Activated naive CD8-positive, alpha-beta T cell treated with anti-CD3 and anti-CD28 coated beads, Interleukin-2, amount 50 U/mL, for 16 hours (primary cell): ENCODE results near the gene CMTM5.
"Not testable (repeated sequence)": the region's sequence is repeated elsewhere in the genome, so short reads cannot be mapped to it uniquely, and the experiment has no call there.

Source experiments
- DNase-seq: peaks from one replicate; pipeline ENCODE4 v3.0.0-alpha.2; 2020; ENCODE audit warnings: low read depth, low spot score

Gene CMTM5

GRCh38 chr14:23378612-23379220, 1.9 kb downstream of the CMTM5 start:
- DNase-seq, result no peak

GRCh38 chr14:23379366-23380196, 2.7 kb downstream of the CMTM5 start:
- DNase-seq, result peak; percentile 32

GRCh38 chr14:23380197-23380914, 3.5 kb downstream of the CMTM5 start:
- no peak for DNase-seq

GRCh38 chr14:23380976-23381375, 4.1 kb downstream of the CMTM5 start:
- no peak for DNase-seq

GRCh38 chr14:23381871-23382270, 5.0 kb downstream of the CMTM5 start:
- no peak for DNase-seq

GRCh38 chr14:23382276-23382675, 5.4 kb downstream of the CMTM5 start:
- no peak for DNase-seq

- DNase-seq, result no peak
Measured at GRCh38 chr14:23382731-23383440, 6.0 kb downstream of the CMTM5 start.

GRCh38 chr14:23384364-23385080, 7.7 kb downstream of the CMTM5 start:
- DNase-seq, result no peak

- no peak for DNase-seq
Measured at GRCh38 chr14:23385244-23385641, 8.4 kb downstream of the CMTM5 start.

- no peak for DNase-seq
Measured at GRCh38 chr14:23385642-23386265, 8.9 kb downstream of the CMTM5 start.

- not testable (repeated sequence) for DNase-seq
Measured at GRCh38 chr14:23386266-23386657, 9.4 kb downstream of the CMTM5 start.

GRCh38 chr14:23386999-23387398, 10.2 kb downstream of the CMTM5 start:
- DNase-seq, result no peak

- DNase-seq, result no peak
Measured at GRCh38 chr14:23387916-23388882, 11.4 kb downstream of the CMTM5 start.

GRCh38 chr14:23388996-23389395, 12.2 kb downstream of the CMTM5 start:
- no peak for DNase-seq

- no peak for DNase-seq
Measured at GRCh38 chr14:23389396-23389795, 12.6 kb downstream of the CMTM5 start.

- DNase-seq, result not testable (repeated sequence)
Measured at GRCh38 chr14:23389871-23390270, 13.0 kb downstream of the CMTM5 start.

GRCh38 chr14:23392613-23393012, 15.8 kb downstream of the CMTM5 start:
- DNase-seq, result no peak

GRCh38 chr14:23396126-23396525, 19.3 kb downstream of the CMTM5 start:
- no peak for DNase-seq

- no peak for DNase-seq
Measured at GRCh38 chr14:23396781-23397407, 20.0 kb downstream of the CMTM5 start.
